ENCODE data around the gene THADA. TPM values are rescaled to one million over a fixed set of nuclear protein-coding genes. Genes with fewer than 3 reads are reported as not detected.

The THADA gene
- total RNA-seq, 1 donor from 2014 or later, result 48.4 TPM

DNA sequence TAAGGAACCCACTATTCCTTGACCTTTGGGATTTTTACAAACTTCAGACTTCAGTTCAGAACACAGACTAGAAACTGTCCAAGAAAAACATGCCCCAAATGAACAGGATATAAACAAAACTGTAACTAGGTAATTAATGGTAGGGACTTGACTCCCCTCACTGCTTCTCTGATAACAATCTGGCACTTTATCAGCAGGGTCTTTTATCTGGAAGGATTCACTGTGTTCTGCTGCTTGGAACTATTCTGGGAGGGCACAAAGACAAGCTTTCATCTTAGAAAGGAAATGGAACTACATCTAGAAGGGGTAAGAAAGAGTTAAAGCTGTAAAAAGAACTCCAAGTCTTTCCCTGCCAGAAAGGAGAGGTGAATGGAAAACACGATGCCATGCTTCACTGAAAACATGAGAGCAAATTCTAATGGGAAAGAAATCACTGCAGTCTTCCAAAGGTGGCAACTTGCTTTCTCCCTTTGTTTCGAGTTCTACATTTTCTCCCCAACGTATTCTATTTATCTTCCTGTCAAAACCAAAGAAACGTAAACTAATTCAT lies 181.2 kb downstream of the THADA start:
- Mint-ChIP-seq H3K36me3 (ENCODE audit: low read depth) (peaks cover 34% of the 10 kb centered on the region), H3K9me3 (no peaks in the 10 kb centered on the region), H3K27ac (no peak overlapping the region), H3K27me3 (ENCODE audit: low read depth) (no peaks in the 10 kb centered on the region), H3K4me1 (ENCODE audit: low read depth) (peaks cover 4% of the 10 kb centered on the region), H3K4me3 (ENCODE audit: low read depth) (no peak overlapping the region)
- intact Hi-C loops (cut with micrococcal nuclease), result no loop called here
- no peak for DNase-seq (ENCODE audit: low spot score)

DNA sequence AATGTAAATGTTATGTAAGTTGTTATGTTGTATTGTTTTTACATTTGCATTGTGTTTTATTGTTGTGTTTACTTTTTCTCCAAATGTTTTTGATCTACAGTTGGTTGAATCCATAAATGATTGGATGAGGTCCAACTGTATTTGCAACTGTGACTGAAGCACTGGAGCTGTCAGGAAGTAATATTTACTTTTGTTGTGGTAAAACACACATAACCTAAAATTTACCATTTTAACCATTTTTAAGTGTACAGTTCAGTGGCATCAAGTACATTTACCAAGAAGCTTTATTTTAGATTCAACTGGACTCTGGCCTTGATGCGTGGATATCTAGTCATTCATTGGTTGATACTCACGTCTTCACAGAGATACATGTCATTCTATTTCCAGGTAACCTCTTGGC lies 181.8 kb downstream of the THADA start:
- Mint-ChIP-seq H3K9me3 (no peaks in the 10 kb centered on the region), H3K36me3 (ENCODE audit: low read depth) (peaks cover 32% of the 10 kb centered on the region), H3K27me3 (ENCODE audit: low read depth) (no peaks in the 10 kb centered on the region), H3K4me1 (ENCODE audit: low read depth) (peaks cover 4% of the 10 kb centered on the region), H3K4me3 (ENCODE audit: low read depth) (no peak overlapping the region), H3K27ac (no peak overlapping the region)
- intact Hi-C loops (cut with micrococcal nuclease), result no loop called here
- DNase-seq (ENCODE audit: low spot score), result no peak

DNA sequence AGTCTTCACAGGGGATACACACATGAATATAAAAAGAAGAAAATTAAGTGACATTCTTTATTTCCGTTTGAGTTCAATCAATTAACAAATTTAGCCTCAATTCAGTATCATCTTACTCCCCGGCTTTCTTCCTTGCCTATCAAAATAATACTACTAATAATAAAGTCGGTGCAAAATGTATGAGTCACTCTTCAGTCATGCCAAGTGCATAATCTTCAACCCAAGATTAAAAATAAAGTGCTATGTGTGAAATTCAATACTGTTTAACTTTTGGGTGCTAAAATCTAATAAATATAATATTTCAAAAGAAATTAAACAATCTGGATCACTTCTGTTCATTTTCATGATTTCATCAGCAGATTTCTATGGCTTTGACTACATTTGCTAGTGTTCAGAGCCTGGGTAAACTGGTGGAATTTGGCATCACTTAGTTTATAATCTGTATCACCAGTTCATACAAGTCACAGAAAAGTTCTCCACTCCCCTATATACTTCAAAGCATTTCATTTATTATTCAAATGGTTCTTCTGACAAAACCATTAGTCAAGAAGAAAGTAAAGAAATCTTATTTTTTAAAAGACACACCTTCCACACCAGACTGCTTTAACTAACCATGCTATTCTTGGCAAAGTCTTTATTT lies 183.6 kb downstream of the THADA start:
- Mint-ChIP-seq H3K27me3 (ENCODE audit: low read depth) (no peaks in the 10 kb centered on the region), H3K9me3 (no peaks in the 10 kb centered on the region), H3K4me3 (ENCODE audit: low read depth) (no peak overlapping the region), H3K27ac (no peak overlapping the region), H3K36me3 (ENCODE audit: low read depth) (peaks cover 21% of the 10 kb centered on the region), H3K4me1 (ENCODE audit: low read depth) (no peaks in the 10 kb centered on the region)
- DNase-seq (ENCODE audit: low spot score), result no peak
- intact Hi-C loops (cut with micrococcal nuclease), result no loop called here

DNA sequence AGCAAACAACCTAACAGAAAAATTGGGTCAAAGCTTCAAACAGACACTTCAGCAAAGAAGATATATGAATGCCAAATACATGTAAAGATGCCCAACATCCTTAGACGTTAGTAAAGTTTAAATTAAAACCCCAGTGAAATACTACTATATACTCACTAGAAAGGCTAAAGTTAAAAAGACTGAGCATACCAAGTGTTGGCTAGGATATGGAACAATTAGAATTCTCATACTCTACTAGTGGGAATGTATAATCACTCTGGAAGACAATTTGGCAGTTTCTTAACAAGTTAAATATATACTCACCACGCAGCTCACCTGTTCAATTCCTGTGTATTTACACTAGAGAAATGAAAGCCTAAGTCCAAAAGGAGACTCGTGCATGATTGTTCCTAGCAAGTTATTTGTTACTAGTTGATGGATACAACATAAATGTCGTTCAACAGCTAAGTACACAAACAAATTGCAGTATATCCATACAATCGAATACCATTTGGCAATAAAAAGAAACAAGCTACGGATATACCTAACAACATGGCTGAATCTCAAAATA lies 185.7 kb downstream of the THADA start:
- Mint-ChIP-seq H3K9me3 (no peaks in the 10 kb centered on the region), H3K36me3 (ENCODE audit: low read depth) (peaks cover 25% of the 10 kb centered on the region), H3K27me3 (ENCODE audit: low read depth) (no peaks in the 10 kb centered on the region), H3K27ac (no peak overlapping the region), H3K4me3 (ENCODE audit: low read depth) (no peak overlapping the region), H3K4me1 (ENCODE audit: low read depth) (peaks cover under 1% of the 10 kb centered on the region)
- intact Hi-C loops (cut with micrococcal nuclease), result no loop called here
- DNase-seq (ENCODE audit: low spot score), result no peak

DNA sequence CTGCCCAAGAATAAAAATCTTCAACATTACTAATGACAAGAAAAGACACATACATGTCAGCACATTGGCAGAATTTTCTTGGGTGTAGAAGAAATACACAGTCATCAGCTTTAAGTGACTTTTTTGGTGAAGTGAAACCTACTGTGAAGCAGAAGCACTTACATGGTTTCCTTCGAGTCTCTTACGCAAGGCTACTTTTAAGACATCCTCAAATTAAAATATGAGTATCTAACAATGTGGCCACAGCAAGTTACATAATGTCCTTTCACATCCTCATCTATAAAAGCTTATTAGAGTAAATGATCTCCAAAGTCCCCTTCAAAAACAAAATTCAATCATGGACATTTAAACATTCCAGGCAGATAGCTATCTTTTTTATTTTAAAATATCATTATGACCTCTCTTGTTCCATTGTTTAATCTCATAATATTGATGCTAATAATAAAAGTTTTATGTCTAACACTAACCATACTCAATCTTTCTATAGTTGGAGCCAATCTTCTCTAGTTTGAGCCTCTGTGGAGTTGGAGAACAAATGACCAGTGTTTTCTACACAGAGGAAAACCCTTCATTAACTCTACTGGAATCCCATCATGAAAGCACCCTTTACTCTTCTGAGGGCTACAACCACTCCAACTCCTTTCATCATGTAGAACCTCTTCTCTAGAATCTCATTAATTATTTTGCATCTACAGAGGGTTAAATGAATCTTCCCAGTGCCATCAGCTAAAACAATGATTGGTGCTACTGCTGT lies 187.3 kb downstream of the THADA start:
- Mint-ChIP-seq H3K36me3 (ENCODE audit: low read depth) (peaks cover 18% of the 10 kb centered on the region), H3K27ac (no peak overlapping the region), H3K4me1 (ENCODE audit: low read depth) (peaks cover 4% of the 10 kb centered on the region), H3K27me3 (ENCODE audit: low read depth) (no peaks in the 10 kb centered on the region), H3K9me3 (no peaks in the 10 kb centered on the region), H3K4me3 (ENCODE audit: low read depth) (no peak overlapping the region)
- intact Hi-C loops (cut with micrococcal nuclease), result no loop called here
- DNase-seq (ENCODE audit: low spot score), result no peak

DNA sequence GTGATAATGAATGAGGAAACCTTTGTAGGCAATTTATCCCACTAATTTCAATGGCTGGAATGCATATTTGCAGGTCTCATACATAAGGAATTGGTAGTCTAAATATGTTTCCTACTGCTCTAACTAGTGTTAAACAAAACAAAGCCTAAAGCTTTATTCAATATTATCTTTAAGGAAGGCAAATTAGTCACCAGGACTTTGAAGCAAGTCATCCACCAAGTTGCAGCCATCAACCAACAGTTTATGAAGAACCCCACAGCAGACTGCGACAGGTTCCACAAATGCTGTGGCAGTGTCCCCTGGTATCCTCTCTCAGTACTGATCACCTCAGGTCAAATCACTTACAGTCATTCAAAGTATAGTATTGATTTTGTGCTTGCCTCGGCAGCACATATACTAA lies 187.9 kb downstream of the THADA start:
- H3K4me3 Mint-ChIP-seq (ENCODE audit: low read depth), result no peak overlapping the region
- no peak overlapping the region for H3K27ac Mint-ChIP-seq
- H3K9me3 Mint-ChIP-seq, result no peaks in the 10 kb centered on the region
- H3K27me3 Mint-ChIP-seq (ENCODE audit: low read depth), result no peaks in the 10 kb centered on the region
- peaks cover 4% of the 10 kb centered on the region for H3K4me1 Mint-ChIP-seq (ENCODE audit: low read depth)
- DNase-seq (ENCODE audit: low spot score), result no peak
- intact Hi-C loops (cut with micrococcal nuclease), result no loop called here
- H3K36me3 Mint-ChIP-seq (ENCODE audit: low read depth), result peaks cover 14% of the 10 kb centered on the region

DNA sequence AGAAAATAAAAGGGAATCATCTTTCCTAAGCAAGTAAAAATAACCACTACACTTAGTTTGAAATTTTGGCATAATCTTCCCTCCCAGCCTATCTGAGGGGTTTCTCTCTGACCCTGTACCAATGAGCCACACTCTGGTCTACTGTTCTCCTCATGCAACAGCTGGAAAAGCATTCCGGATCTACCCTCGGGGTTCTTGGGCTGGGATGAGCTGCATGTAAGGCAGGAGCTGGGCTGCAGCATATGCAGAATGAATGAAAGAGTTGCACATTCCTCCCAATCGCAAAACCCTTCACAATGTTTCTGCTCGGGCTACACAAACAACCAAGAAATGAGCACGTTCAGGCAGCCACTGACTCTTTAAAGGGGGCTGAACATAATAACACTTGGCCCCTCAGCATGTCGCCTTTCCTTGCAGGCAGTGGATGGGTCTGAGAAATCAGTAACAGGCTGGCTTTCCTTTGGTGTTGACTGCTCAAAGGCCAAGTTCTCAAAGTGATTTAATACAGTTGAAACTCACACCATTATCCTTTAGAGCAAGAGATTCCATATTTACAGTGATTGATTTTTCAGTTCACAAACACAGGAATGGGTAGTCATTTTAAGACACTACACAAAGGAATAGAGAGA lies 189.1 kb downstream of the THADA start:
- H3K4me1 Mint-ChIP-seq (ENCODE audit: low read depth), result peaks cover 14% of the 10 kb centered on the region
- no peak overlapping the region for H3K27ac Mint-ChIP-seq
- no peak for DNase-seq (ENCODE audit: low spot score)
- intact Hi-C loops (cut with micrococcal nuclease), result no loop called here
- H3K36me3 Mint-ChIP-seq (ENCODE audit: low read depth), result peaks cover 13% of the 10 kb centered on the region
- no peak overlapping the region for H3K4me3 Mint-ChIP-seq (ENCODE audit: low read depth)
- no peaks in the 10 kb centered on the region for H3K27me3 Mint-ChIP-seq (ENCODE audit: low read depth)
- no peaks in the 10 kb centered on the region for H3K9me3 Mint-ChIP-seq

DNA sequence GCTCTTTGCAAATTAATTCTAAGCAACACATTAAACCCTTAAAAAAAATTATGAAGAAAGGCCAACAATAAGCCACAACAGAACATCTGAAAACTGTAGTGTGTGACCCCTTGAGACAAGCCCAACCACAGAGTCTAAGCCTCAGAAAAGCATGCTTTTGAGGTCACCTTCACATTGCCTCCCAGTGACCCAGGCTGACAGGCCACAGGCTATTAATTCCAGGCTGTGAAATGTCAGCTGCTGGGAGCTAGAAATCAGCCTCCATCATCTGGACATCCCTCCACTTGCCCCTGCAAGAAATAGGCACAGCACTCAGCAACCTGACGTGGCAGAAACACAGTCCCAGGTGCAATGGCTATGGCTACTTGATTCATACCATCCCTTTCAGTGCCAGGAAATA lies 190.0 kb downstream of the THADA start:
- Mint-ChIP-seq H3K4me3 (ENCODE audit: low read depth) (no peak overlapping the region), H3K9me3 (no peaks in the 10 kb centered on the region), H3K27ac (no peak overlapping the region), H3K27me3 (ENCODE audit: low read depth) (no peaks in the 10 kb centered on the region), H3K4me1 (ENCODE audit: low read depth) (peaks cover 14% of the 10 kb centered on the region), H3K36me3 (ENCODE audit: low read depth) (peaks cover 13% of the 10 kb centered on the region)
- intact Hi-C loops (cut with micrococcal nuclease), result no loop called here
- no peak for DNase-seq (ENCODE audit: low spot score)

DNA sequence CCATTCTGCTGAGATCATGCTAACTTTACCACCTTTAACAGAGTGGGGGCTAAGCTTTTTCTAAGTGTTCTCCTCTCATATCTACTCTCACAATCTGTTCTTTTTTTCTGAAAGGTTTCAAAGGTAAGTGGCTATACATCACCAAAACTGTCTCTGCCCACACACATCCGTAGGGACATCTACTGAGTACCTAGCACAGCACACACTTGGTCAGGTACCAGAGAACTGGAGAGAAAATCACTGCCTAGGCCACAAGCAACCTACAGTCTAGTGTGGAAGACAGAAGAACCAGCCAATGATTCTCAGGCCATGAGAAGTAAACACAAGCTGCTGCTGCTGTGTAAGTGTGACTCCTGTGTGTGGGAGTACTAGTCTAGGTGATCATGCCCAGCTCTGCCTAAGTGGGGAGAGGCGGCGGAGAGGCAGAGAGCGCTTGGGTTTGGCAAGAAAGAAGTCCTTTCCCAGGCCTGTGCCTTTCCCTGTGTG lies 193.3 kb downstream of the THADA start:
- intact Hi-C loops (cut with micrococcal nuclease), result loop anchor here (2.0 kb wide), 1 partner anchor 24 kb away; no protein-coding TSS in a partner anchor
- Mint-ChIP-seq H3K36me3 (ENCODE audit: low read depth) (peaks cover 12% of the 10 kb centered on the region), H3K4me3 (ENCODE audit: low read depth) (no peak overlapping the region), H3K9me3 (no peaks in the 10 kb centered on the region), H3K27ac (no peak overlapping the region), H3K27me3 (ENCODE audit: low read depth) (no peaks in the 10 kb centered on the region), H3K4me1 (ENCODE audit: low read depth) (peaks cover 15% of the 10 kb centered on the region)
- DNase-seq (ENCODE audit: low spot score), result no peak

DNA sequence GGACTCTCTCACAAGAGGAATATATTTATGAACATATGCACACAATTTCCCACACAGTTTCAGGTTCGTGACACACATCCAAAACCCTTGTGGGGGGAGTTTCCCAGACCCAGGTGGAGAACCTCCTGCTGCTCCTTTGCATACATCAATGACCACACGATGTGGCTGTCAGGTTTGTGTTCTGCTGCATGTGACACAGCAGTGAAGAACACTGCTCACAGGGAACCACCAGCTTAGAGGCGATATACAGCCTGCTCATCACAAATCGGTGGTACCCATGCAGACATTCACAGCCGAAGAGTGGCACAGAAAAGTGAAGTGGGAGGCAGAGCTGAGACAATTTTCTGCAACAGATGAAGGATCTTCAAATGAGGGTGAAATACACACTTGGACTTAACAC lies 193.8 kb downstream of the THADA start:
- H3K27ac Mint-ChIP-seq, result peak overlapping the region; percentile 65
- no peak overlapping the region for H3K4me3 Mint-ChIP-seq (ENCODE audit: low read depth)
- H3K27me3 Mint-ChIP-seq (ENCODE audit: low read depth), result no peaks in the 10 kb centered on the region
- H3K36me3 Mint-ChIP-seq (ENCODE audit: low read depth), result peaks cover 17% of the 10 kb centered on the region
- H3K9me3 Mint-ChIP-seq, result no peaks in the 10 kb centered on the region
- intact Hi-C loops (cut with micrococcal nuclease), result loop anchor here (2.0 kb wide), 1 partner anchor 25 kb away; no protein-coding TSS in a partner anchor
- DNase-seq (ENCODE audit: low spot score), result no peak
- peaks cover 17% of the 10 kb centered on the region for H3K4me1 Mint-ChIP-seq (ENCODE audit: low read depth)

DNA sequence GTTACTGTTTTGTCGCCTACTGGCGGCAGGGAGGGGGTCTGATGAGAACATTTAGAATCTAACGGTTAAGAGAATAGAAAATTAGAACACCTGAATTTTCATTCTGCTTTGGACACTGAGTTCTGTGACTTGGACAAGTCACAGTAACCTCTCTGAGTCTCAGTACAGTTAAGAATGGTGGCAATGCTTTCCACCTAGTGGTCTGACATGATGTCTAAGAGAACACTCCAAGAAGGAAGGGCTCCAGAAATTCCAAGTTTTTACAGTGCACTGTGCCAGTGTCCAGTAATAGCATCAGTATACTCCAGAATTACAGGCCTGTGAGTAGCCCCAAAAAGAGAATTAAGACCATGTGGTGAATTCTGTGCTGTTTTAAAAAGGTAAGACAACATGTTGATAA lies 195.3 kb downstream of the THADA start:
- Mint-ChIP-seq H3K27ac (no peak overlapping the region), H3K27me3 (ENCODE audit: low read depth) (no peaks in the 10 kb centered on the region), H3K4me1 (ENCODE audit: low read depth) (peaks cover 17% of the 10 kb centered on the region), H3K4me3 (ENCODE audit: low read depth) (no peak overlapping the region), H3K9me3 (no peaks in the 10 kb centered on the region), H3K36me3 (ENCODE audit: low read depth) (peaks cover 26% of the 10 kb centered on the region)
- intact Hi-C loops (cut with micrococcal nuclease), result no loop called here
- no peak for DNase-seq (ENCODE audit: low spot score)

DNA sequence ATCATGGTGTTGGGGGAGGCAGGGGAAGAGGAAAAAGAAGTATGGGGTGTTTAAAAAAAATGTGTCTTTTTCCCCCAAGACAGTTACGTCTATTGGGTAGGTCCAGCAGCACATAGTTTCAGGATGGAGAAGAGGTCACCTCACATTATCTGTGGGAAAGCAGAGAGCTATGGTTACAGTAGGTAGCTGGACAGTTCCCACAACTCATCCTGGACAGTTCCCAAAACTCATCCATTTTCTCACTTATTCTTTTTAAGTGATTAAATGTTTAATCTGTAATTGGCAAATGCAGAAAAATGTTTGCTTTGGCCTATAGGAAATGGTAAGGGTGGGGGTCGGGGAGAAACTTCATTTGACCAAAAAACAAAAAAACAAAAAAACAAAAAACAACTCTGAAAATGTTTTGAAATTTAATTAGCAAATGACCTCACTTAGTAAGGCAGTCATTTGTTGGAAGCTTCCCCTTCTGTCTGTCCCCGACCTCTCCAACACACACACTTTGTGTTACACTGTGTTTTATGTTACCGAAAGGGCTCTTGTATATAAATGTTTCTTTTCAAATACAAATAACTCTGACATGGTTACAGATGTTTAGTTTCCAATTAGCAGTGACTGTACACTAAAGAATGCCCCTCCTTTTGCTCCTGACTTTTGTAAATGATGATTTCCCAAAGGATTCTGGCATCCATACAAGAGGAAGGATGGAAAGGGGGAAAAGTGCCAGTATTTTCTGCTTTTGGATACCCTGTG lies 196.1 kb downstream of the THADA start:
- H3K4me3 Mint-ChIP-seq (ENCODE audit: low read depth), result no peak overlapping the region
- no peak for DNase-seq (ENCODE audit: low spot score)
- peaks cover 28% of the 10 kb centered on the region for H3K36me3 Mint-ChIP-seq (ENCODE audit: low read depth)
- peaks cover 15% of the 10 kb centered on the region for H3K4me1 Mint-ChIP-seq (ENCODE audit: low read depth)
- intact Hi-C loops (cut with micrococcal nuclease), result no loop called here
- no peaks in the 10 kb centered on the region for H3K27me3 Mint-ChIP-seq (ENCODE audit: low read depth)
- no peak overlapping the region for H3K27ac Mint-ChIP-seq
- no peaks in the 10 kb centered on the region for H3K9me3 Mint-ChIP-seq
